LNCAP (cell line): Measurements from ENCODE around the gene DNAJB4.

Source experiments
- TF ChIP-seq, protein P1 (sequence below): fragments of 450-650 bp; IDR thresholded peaks from 2 replicates; pipeline ENCODE4 v1.5.1; 2017; ENCODE audit warnings: mild to moderate bottlenecking

DNAJB4 gene

DNA sequence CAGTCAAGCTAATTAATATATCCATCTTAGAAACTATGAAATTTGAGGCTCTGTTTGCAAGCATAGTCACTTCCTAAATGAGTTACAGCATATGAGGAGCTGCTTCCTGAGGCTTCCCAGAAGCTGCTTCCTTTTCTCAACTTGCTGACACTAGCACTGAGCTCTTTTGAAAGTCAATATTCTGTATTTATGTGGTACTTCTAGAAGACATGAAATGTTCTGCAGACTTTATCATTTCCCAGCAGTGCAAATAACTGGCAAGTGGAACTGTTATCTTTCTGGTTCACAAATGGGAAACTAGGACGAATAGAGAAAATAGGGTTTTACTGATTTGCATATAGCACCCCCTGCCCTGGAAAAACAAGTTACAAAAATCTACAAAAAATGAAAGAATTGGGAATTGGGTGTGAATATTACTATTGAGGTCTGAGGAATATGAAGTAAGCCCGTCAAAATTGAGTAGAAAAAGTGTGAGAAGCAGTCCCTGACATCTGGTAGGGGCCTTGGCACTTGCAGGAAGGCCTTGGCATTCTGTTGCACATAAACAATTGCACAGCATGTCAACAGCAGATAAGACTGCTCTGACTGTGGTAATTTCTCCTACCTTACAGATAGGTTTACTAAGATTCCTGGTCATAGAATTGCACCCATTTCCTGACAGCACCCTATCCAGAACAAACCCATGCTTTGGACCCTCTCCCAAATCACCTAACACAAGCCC, 48.1 kb downstream of the DNAJB4 start:
- TF ChIP-seq, protein P1, sequence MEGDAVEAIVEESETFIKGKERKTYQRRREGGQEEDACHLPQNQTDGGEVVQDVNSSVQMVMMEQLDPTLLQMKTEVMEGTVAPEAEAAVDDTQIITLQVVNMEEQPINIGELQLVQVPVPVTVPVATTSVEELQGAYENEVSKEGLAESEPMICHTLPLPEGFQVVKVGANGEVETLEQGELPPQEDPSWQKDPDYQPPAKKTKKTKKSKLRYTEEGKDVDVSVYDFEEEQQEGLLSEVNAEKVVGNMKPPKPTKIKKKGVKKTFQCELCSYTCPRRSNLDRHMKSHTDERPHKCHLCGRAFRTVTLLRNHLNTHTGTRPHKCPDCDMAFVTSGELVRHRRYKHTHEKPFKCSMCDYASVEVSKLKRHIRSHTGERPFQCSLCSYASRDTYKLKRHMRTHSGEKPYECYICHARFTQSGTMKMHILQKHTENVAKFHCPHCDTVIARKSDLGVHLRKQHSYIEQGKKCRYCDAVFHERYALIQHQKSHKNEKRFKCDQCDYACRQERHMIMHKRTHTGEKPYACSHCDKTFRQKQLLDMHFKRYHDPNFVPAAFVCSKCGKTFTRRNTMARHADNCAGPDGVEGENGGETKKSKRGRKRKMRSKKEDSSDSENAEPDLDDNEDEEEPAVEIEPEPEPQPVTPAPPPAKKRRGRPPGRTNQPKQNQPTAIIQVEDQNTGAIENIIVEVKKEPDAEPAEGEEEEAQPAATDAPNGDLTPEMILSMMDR: no peak

DNA sequence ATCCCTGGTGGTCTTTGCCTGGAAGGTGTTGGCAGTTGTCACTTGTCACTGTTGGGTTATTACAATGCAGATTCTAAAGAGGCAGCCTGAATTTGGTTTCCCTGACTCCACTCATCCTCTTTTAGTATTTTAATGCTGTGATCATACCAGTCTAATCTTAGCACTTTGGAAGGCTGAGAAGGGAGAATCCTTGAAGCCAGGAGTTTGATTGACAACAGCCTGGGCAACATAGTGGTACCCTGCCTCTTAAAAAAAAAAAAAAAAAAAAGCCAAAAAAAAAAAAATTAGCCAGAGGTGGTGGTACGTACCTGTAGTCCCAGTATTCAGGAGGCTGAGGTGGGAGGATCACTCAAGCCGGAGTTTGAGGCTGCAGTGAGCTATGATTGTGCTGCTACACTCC, 48.8 kb downstream of the DNAJB4 start:
- TF ChIP-seq, protein P1: no peak

DNA sequence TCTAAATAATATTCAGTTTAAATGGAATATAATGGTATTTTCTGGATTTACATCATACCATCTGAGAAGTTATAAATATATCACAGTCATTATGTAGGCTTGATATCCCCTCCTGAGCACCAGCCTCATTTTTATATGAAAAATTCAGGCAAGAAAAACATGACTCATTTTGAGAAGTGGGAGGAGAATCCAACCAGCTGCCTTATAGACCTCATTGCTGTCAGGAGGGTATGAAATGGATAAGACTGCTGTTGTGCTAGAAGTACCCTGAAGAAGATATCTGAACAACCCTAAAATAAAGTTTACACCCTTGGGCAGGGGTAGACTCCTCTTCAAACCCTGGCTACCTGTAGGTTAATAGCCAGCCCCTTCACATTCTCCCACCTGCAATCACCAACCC, 49.8 kb downstream of the DNAJB4 start:
- TF ChIP-seq, protein P1: no peak

DNA sequence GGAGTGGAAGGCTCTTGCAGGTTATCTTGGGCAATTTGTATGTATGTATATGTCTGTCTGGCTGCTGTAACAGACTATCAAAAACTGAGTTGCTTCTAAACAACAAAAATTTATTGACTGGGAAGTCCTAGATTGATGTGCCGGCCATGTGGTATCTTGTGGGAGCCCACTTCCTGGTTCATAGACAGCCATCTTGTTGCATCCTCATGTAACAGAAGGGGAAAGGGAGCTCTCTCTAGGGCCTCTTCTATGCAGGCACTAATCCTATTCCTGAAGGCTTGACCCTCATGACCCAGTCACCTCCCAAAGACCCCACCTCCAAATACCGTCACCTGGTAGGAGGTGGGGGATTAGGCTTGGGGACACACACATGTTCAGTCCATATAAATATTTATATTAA, 50.2 kb downstream of the DNAJB4 start:
- TF ChIP-seq, protein P1: no peak

DNA sequence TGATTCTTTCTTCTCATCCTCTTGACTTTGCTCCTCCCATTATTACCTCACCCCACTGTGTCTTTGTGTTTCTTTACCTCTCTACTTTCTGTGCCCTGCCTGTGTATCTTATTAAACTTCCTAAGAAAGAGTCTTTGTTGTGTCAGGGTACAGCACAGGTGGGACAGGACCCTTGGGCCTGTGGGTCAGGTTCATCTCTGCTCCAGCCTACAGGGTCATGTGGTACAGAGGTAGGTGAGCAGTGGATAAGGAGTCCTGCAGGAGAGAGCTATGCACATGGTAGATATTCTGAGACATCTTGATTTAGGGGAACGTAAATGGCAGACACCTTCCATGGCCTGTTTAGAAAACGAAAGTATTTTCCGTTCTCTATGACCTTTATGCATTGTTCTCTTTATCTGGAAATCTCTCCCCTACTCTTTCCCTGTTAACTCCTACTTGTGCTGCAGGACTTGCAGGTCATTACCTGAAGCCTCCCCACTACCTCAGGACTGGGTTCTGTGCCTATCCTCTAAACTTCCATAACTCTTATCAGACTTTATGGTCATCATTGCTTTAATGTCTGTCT, 50.9 kb downstream of the DNAJB4 start:
- TF ChIP-seq, protein P1: no peak

DNA sequence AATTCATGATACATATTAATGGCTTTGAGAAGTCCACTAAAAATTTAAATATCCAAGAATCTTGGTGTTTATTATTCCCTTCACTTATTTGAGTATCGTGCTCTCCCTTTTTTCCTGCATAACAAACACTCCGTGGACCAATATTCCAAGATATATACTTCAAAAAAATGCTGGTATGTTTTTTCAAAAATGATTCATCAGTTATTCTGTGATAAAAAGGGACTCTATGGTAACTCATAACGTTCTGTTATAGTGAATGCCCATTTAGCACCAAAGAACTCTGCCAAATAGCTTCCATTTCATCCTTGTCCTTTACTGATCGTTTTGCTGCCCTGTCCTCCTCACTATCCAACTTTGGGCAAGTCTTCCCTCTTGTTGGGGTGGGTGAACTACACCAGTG, 53.9 kb downstream of the DNAJB4 start:
- TF ChIP-seq, protein P1: no peak

DNA sequence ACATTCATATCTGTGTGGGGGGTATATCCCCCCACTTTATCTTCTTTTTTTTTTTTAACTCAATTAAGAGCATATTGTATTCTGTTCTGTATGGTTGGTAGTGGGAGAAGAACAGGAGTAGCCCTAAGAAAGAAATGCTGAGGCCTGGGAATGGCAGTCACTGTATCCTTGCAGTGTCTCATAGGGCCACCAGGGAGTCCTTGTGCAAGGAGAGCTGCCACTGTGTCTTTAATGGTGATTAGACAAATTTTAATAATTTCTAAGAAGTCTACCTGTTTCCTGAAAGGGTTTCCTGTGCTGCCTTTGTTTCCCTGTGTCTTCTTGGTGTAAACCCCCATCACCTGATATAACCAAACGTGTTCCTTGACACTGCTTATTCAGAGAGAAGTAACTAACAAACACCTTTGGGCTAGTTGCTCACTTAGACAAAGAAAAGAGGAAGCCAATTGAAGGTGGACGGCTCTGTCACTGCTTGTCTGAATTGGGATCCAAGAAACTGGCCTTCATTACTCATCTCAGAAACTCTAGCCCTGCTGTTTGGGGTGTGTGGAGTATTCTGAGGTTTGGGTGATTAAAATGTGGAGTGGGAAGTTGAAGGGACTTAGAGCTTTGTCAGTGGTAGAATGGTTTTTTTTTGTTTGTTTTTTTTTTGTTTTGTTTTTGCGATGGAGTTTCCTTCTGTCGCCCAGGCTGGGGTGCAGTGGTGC, 56.3 kb downstream of the DNAJB4 start:
- TF ChIP-seq, protein P1: no peak
